Erythroblast (primary cell): ENCODE measurements around the gene BTBD6.

Experiments used
- GATA1 ChIP-seq: IDR thresholded peaks from 2 replicates; pipeline ENCODE4 v1.6.1; 2011; ENCODE audit warnings: low read depth, mild to moderate bottlenecking, control low read depth, low read length, moderate library complexity
- POLR2A ChIP-seq: IDR thresholded peaks from 2 replicates; pipeline ENCODE4 v1.6.1; 2011; ENCODE audit warnings: mild to moderate bottlenecking, low read length

DNA sequence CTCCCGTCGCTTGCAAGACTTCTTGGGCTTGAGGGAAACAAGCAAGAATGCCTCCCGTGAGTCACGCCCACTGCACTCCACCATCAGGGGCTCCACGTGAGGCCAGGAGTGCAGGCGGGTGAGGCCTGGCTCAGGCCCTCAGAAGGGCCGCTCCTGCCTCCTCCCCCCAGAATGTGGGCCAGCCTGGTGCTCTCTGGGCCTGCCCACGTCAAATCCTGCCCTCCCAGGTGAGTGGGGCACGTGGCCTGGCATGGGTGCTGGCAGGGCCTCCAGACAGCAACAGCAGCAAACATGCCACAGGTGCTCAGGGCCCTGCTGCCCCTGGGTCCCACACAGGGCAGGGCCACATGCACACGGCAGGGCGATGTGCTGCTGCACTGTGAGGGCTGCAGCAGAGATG, 30.6 kb upstream of the BTBD6 start:
- no peak for TF ChIP-seq POLR2A
- TF ChIP-seq GATA1 = no peak
